Colonic mucosa (tissue), 4 donors: Measurements from ENCODE around the gene DCX. TPM values are rescaled to one million over a fixed set of nuclear protein-coding genes. Genes with fewer than 3 reads are reported as not detected.

ENCODE experiments used
- DNase-seq: peaks from one replicate; pipeline ENCODE4 v3.0.0-alpha.2; 2020
- H3K27ac ChIP-seq: fragments of 200-600 bp; one replicate; pipeline ENCODE4 v1.8.0; 2021
- H3K27me3 ChIP-seq: fragments of 200-600 bp; one replicate; pipeline ENCODE4 v1.8.0; 2021
- H3K36me3 ChIP-seq: fragments of 200-600 bp; one replicate; pipeline ENCODE4 v1.8.0; 2021
- H3K4me1 ChIP-seq: fragments of 200-600 bp; one replicate; pipeline ENCODE4 v1.8.0; 2021; ENCODE audit warnings: mild to moderate bottlenecking
- H3K4me3 ChIP-seq: fragments of 200-600 bp; one replicate; pipeline ENCODE4 v1.8.0; 2021
- H3K9ac ChIP-seq, 2 donors: one replicate each; pipeline ENCODE4 v1.7.0; 2013; ENCODE audit warnings: control low read depth in 2 of 2, low read depth in 2 of 2, low read length in 2 of 2
- H3K9me3 ChIP-seq: fragments of 200-600 bp; one replicate; pipeline ENCODE4 v1.8.0; 2021
- CTCF ChIP-seq: fragments of 200-600 bp; IDR thresholded peaks from one replicate; pipeline ENCODE4 v1.8.0; 2022; ENCODE audit warnings: antibody characterized with exemption, mild to moderate bottlenecking
- intact Hi-C: fragments of 100-400 bp; cut with DNase I; formaldehyde crosslinking; loops from one replicate; pipeline ENCODE4 v1.14.1; 2022
- total RNA-seq, 2 donors: library from RNA; stranded (reverse); fragmentation: NEBNext Ultra II Directional in 1 of 2; extraction: Animal tissue kit (Norgen Biotek cat#: 25700) in 1 of 2; gene quantifications; one replicate each; pipeline ENCODE4 v1.2.1, GENCODE V29; 2021
- donor health status: healthy.
- donor health status: DM: no; HTN: no; CAD: no.
- donor health status: DM: no; HTN: no; CAD: no.

Gene DCX
- total RNA-seq, 2 donors from 2014 or later, result 0.11 to 0.40 TPM

GRCh38 chrX:111442791-111443190, 30.8 kb upstream of the DCX start:
- Histone ChIP-seq H3K9ac (no peak overlapping the region), H3K4me3 (no peak overlapping the region), H3K27me3 (no peaks in the 10 kb centered on the region), H3K27ac (no peak overlapping the region), H3K4me1 (no peaks in the 10 kb centered on the region), H3K9me3 (no peaks in the 10 kb centered on the region), H3K36me3 (no peaks in the 10 kb centered on the region)
- TF ChIP-seq CTCF, result no peak
- DNase-seq, result no peak
- intact Hi-C loops, result no loop called here

- H3K4me3 ChIP-seq, result no peak overlapping the region
- H3K9me3 ChIP-seq, result no peaks in the 10 kb centered on the region
- TF ChIP-seq CTCF, result no peak
- intact Hi-C loops, result no loop called here
- no peak overlapping the region for H3K27ac ChIP-seq
- DNase-seq, result no peak
- no peaks in the 10 kb centered on the region for H3K4me1 ChIP-seq
- no peaks in the 10 kb centered on the region for H3K27me3 ChIP-seq
- H3K36me3 ChIP-seq, result no peaks in the 10 kb centered on the region
- no peak overlapping the region for H3K9ac ChIP-seq
Measured at GRCh38 chrX:111435469-111435868, 23.5 kb upstream of the DCX start.

- no peak for TF ChIP-seq CTCF
- H3K36me3 ChIP-seq, result no peaks in the 10 kb centered on the region
- H3K4me1 ChIP-seq, result no peaks in the 10 kb centered on the region
- H3K27me3 ChIP-seq, result no peaks in the 10 kb centered on the region
- intact Hi-C loops, result no loop called here
- no peak overlapping the region for H3K4me3 ChIP-seq
- DNase-seq, result no peak
- H3K9me3 ChIP-seq, result no peaks in the 10 kb centered on the region
- H3K27ac ChIP-seq, result no peak overlapping the region
- H3K9ac ChIP-seq, result no peak overlapping the region
Measured at GRCh38 chrX:111431001-111431400, 19.0 kb upstream of the DCX start.

GRCh38 chrX:111411557-111411956, 435 bp downstream of the DCX start:
- no peak for DNase-seq
- no peaks in the 10 kb centered on the region for H3K9me3 ChIP-seq
- H3K27ac ChIP-seq, result no peak overlapping the region
- no peaks in the 10 kb centered on the region for H3K27me3 ChIP-seq
- no peak for TF ChIP-seq CTCF
- H3K4me1 ChIP-seq, result no peaks in the 10 kb centered on the region
- H3K4me3 ChIP-seq, result no peak overlapping the region
- intact Hi-C loops, result no loop called here
- no peaks in the 10 kb centered on the region for H3K36me3 ChIP-seq
- H3K9ac ChIP-seq, result no peak overlapping the region

GRCh38 chrX:111410590-111411078, 1.4 kb downstream of the DCX start:
- no peaks in the 10 kb centered on the region for H3K9me3 ChIP-seq
- no peak for DNase-seq
- H3K9ac ChIP-seq, result no peak overlapping the region
- intact Hi-C loops, result no loop called here
- no peaks in the 10 kb centered on the region for H3K4me1 ChIP-seq
- no peak overlapping the region for H3K4me3 ChIP-seq
- no peak overlapping the region for H3K27ac ChIP-seq
- no peak for TF ChIP-seq CTCF
- H3K36me3 ChIP-seq, result no peaks in the 10 kb centered on the region
- no peaks in the 10 kb centered on the region for H3K27me3 ChIP-seq

- H3K9ac ChIP-seq, result no peak overlapping the region
- no peaks in the 10 kb centered on the region for H3K4me1 ChIP-seq
- no peak overlapping the region for H3K27ac ChIP-seq
- H3K27me3 ChIP-seq, result no peaks in the 10 kb centered on the region
- no peak overlapping the region for H3K4me3 ChIP-seq
- no peaks in the 10 kb centered on the region for H3K9me3 ChIP-seq
- TF ChIP-seq CTCF, result no peak
- H3K36me3 ChIP-seq, result no peaks in the 10 kb centered on the region
- intact Hi-C loops, result no loop called here
- no peak for DNase-seq
Measured at GRCh38 chrX:111409326-111409725, 2.7 kb downstream of the DCX start.
